PFSK-1 (cell line): Measurements from ENCODE around the gene PCMT1.

ENCODE experiments used
- FOXP2 ChIP-seq: optimal IDR thresholded peaks from 2 replicates; pipeline ENCODE3; 2011; ENCODE audit warnings: borderline replicate concordance, control low read depth, inconsistent platforms; ENCODE audit not compliant: insufficient read depth; ENCODE audit errors: extremely low read length, extremely low read depth
- POLR2AphosphoS5 ChIP-seq: IDR thresholded peaks from 2 replicates; pipeline ENCODE4 v1.6.1; 2012; ENCODE audit warnings: low read depth, mild to moderate bottlenecking, control low read depth, low read length, moderate library complexity
- SIN3A ChIP-seq: IDR thresholded peaks from 2 replicates; pipeline ENCODE4 v1.6.1; 2012; ENCODE audit warnings: mild to moderate bottlenecking, low read length, moderate library complexity, borderline replicate concordance; ENCODE audit not compliant: insufficient read depth
- TAF1 ChIP-seq: IDR thresholded peaks from 2 replicates; pipeline ENCODE4 v1.6.1; 2012; ENCODE audit warnings: low read length, control low read depth, borderline replicate concordance; ENCODE audit not compliant: insufficient read depth
- TF ChIP-seq, protein P1 (sequence below), 2 experiments: IDR thresholded peaks; 2 replicates each; pipeline versions ENCODE4 v1.6.1 to v1.8.0; 2011 to 2012; ENCODE audit warnings: low read depth in 2 of 2, low read length in 2 of 2, control low read depth in 1 of 2, inconsistent platforms in 1 of 2, mild to moderate bottlenecking in 1 of 2, moderate library complexity in 1 of 2; ENCODE audit not compliant: insufficient read depth in 1 of 2

Gene PCMT1

DNA sequence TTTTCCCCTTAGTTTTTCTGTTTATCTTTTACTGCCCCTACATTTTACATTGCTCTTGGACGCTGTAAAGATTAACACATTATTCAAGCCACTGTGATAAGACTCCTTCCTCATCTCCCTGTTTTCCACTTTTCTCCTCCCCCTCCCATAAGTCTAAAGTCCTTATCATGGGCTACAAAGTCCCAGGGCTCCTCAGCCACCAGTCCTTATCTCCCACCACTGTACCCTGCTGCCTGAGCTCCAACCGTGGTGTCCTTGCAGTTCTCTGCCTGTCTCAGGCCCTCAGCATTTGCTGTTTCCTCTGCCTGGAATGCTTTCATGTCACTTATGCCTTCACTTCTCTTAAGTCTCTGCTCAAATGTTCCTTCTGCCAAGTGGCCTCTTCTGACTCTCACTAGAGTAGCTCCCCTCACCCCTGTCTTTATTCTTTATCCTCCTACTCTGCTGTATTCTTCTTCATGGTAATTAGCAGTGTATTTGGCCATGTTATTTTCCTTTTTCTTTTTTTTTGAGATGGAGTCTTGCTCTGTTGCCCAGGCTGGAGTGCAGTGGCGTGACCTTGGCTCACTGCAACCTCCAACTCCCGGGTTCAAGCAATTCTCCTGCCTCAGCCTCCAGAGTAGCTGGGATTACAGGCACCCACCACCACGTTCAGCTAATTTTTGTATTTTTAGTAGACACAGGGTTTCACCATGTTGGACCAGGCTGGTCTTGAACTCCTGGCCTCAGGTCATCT is 20.9 kb upstream of the PCMT1 start:
- TF ChIP-seq SIN3A = no peak
- TF ChIP-seq, protein P1, sequence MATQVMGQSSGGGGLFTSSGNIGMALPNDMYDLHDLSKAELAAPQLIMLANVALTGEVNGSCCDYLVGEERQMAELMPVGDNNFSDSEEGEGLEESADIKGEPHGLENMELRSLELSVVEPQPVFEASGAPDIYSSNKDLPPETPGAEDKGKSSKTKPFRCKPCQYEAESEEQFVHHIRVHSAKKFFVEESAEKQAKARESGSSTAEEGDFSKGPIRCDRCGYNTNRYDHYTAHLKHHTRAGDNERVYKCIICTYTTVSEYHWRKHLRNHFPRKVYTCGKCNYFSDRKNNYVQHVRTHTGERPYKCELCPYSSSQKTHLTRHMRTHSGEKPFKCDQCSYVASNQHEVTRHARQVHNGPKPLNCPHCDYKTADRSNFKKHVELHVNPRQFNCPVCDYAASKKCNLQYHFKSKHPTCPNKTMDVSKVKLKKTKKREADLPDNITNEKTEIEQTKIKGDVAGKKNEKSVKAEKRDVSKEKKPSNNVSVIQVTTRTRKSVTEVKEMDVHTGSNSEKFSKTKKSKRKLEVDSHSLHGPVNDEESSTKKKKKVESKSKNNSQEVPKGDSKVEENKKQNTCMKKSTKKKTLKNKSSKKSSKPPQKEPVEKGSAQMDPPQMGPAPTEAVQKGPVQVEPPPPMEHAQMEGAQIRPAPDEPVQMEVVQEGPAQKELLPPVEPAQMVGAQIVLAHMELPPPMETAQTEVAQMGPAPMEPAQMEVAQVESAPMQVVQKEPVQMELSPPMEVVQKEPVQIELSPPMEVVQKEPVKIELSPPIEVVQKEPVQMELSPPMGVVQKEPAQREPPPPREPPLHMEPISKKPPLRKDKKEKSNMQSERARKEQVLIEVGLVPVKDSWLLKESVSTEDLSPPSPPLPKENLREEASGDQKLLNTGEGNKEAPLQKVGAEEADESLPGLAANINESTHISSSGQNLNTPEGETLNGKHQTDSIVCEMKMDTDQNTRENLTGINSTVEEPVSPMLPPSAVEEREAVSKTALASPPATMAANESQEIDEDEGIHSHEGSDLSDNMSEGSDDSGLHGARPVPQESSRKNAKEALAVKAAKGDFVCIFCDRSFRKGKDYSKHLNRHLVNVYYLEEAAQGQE (IDR thresholded peaks at IDR 0.05; ENCODE audit: insufficient read depth in 1 of 2, low read depth in 2 of 2, low read length in 2 of 2) = no peak
- TF ChIP-seq FOXP2 = no peak
- TF ChIP-seq POLR2AphosphoS5 = no peak
- TF ChIP-seq TAF1 = no peak

DNA sequence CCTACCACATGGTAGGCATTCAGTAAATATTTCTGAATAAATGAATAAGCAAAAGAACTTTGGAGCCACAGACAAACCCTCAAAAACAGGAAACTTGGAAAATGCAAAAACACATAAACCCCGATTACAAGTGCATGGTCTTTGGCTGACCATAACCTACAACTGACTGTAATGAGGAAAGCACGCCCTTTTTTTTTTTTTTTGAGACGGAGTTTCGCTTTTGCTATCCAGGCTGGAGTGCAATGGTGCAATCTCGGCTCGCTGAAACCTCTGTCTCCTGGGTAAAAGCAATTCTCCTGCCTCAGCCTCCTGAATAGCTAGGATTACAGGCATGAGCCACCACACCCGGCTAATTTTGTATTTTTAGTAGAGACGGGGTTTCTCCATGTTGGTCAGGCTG is 19.7 kb upstream of the PCMT1 start:
- no peak for TF ChIP-seq SIN3A
- TF ChIP-seq, protein P1 (IDR thresholded peaks at IDR 0.05; ENCODE audit: insufficient read depth in 1 of 2, low read depth in 2 of 2, low read length in 2 of 2) = no peak
- no peak for TF ChIP-seq FOXP2
- no peak for TF ChIP-seq TAF1
- TF ChIP-seq POLR2AphosphoS5 = no peak

DNA sequence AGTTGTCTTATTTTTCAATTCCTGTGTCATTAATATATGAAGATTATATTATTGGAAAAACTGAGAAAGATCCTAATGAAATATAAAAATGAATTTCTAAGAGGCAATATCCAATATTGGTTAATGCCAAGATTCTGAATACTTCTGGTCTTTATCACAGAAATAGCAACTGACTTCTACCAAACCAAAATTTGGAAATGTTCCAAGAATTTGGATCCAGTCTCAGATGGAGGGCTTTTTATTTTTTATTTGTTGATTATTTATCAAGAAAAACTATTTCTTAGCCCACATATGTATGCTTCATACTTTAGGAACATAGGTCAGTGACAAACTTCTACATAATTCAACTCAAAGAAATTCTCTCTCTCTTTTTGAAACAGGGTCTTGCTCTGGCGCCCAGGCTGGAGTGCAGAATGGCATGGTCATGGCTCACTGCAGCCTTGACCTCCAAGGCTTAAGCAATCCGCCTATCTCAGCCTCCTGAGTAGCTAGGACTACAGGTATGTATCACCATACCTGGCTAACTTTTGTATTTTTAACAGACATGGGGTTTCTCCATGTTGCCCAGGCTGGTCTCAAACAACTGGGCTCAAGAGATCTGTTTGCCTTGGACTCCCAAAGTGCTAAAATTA is 16.3 kb upstream of the PCMT1 start:
- no peak for TF ChIP-seq FOXP2
- no peak for TF ChIP-seq POLR2AphosphoS5

- TF ChIP-seq SIN3A (no peak), POLR2AphosphoS5 (no peak), FOXP2 (no peak), TAF1 (no peak)
- TF ChIP-seq, protein P1 (IDR thresholded peaks at IDR 0.05; ENCODE audit: insufficient read depth in 1 of 2, low read depth in 2 of 2, low read length in 2 of 2) = no peak
Measured at GRCh38 chr6:149734915-149735314, 14.6 kb upstream of the PCMT1 start.

GRCh38 chr6:149746147-149746946 is 3.2 kb upstream of the PCMT1 start, which contains the start of gene NUP43:
Gene NUP43 (minus strand): TSS chr6:149746529. CDS start chr6:149746495, 34 bp downstream.
- peak; percentile 21; the same call in 1 of the 2 replicates for TF ChIP-seq SIN3A
- peak; percentile 82; the same call in 1 of the 2 replicates for TF ChIP-seq TAF1
- TF ChIP-seq POLR2AphosphoS5 = peak; percentile 88
- no peak for TF ChIP-seq FOXP2
- TF ChIP-seq, protein P1 (IDR thresholded peaks at IDR 0.05; ENCODE audit: insufficient read depth in 1 of 2, low read depth in 2 of 2, low read length in 2 of 2) = peak; percentile 7 to 65; a peak in 1 of 4 replicates
